Omental fat pad (tissue), 4 donors: ENCODE measurements around the gene PTGIS. TPM values are rescaled to one million over a fixed set of nuclear protein-coding genes. Genes with fewer than 3 reads are reported as not detected.
A peak's percentile ranks its signal among the peaks of the same experiment; 100 is the strongest.

Experiments used
- ATAC-seq: fragments of 150-250 bp; one replicate; pipeline ENCODE4 v1.9.1; 2016; ENCODE audit warnings: mild to moderate bottlenecking, moderate library complexity; ENCODE audit not compliant: low FRiP score
- DNase-seq: peaks from one replicate; pipeline ENCODE4 v3.0.0-alpha.2; 2019; ENCODE audit warnings: low spot score
- CTCF ChIP-seq, 3 donors: fragments of 450-650 bp; IDR thresholded peaks; one replicate each; pipeline ENCODE4 v1.5.1; 2016 to 2017; ENCODE audit warnings: antibody characterized with exemption in 3 of 3, mild to moderate bottlenecking in 3 of 3, moderate library complexity in 2 of 3
- total RNA-seq, 4 donors: library from RNA; depleted of rRNA; stranded (reverse); fragments of >200 nt; gene quantifications; one replicate each; pipeline ENCODE4 v1.1.0, GENCODE V29; 2016

PTGIS gene
- total RNA-seq, 4 donors from 2014 or later, result 77.7 to 229 (median 113) TPM

- DNase-seq, result no peak
- no peak for ATAC-seq
- TF ChIP-seq CTCF (IDR thresholded peaks at IDR 0.05), result no peak
These were observed 82.4 kb downstream of the PTGIS start for GRCh38 chr20:49485563-49485962.

- DNase-seq, result peak; percentile 56
- peak; percentile 94 for ATAC-seq
- peak in 1 of 3 donors; percentile 65 for TF ChIP-seq CTCF (IDR thresholded peaks at IDR 0.05)
These were observed 83.5 kb downstream of the PTGIS start for GRCh38 chr20:49484180-49485140.

- ATAC-seq (peak; percentile 25), DNase-seq (no peak)
- TF ChIP-seq CTCF (IDR thresholded peaks at IDR 0.05), result no peak
These were observed 84.2 kb downstream of the PTGIS start for GRCh38 chr20:49483696-49484123.

GRCh38 chr20:49483018-49483695, 84.8 kb downstream of the PTGIS start:
- ATAC-seq, result no peak
- no peak for TF ChIP-seq CTCF (IDR thresholded peaks at IDR 0.05)
- DNase-seq, result no peak

GRCh38 chr20:49482621-49483017, 85.3 kb downstream of the PTGIS start, which contains the start of gene KCNB1:
KCNB1 (minus strand) TSS chr20:49482668; CDS start chr20:49482480, 188 bp downstream.
- no peak for TF ChIP-seq CTCF (IDR thresholded peaks at IDR 0.05)
- ATAC-seq, result peak; percentile 71
- peak; percentile 49 for DNase-seq

GRCh38 chr20:49482173-49482572, 85.8 kb downstream of the PTGIS start:
- DNase-seq, result no peak
- no peak for TF ChIP-seq CTCF (IDR thresholded peaks at IDR 0.05)
- no peak for ATAC-seq
